ENCODE data around the gene RAC2.
A peak's percentile ranks its signal among the peaks of the same experiment; 100 is the strongest.
"Not testable (repeated sequence)": the region's sequence is repeated elsewhere in the genome, so short reads cannot be mapped to it uniquely, and the experiment has no call there.

The RAC2 gene

GRCh38 chr22:37203354-37204044 lies 40.6 kb downstream of the RAC2 start:
- no peak for DNase-seq (ENCODE audit: low read depth)

GRCh38 chr22:37202716-37203115 lies 41.4 kb downstream of the RAC2 start:
- no peak for DNase-seq (ENCODE audit: low read depth)

GRCh38 chr22:37202001-37202555 lies 42.0 kb downstream of the RAC2 start:
- DNase-seq (ENCODE audit: low read depth), result no peak

GRCh38 chr22:37201443-37201820 lies 42.6 kb downstream of the RAC2 start:
- not testable (repeated sequence) for DNase-seq (ENCODE audit: low read depth)

GRCh38 chr22:37199760-37200108 lies 44.3 kb downstream of the RAC2 start:
- no peak for DNase-seq (ENCODE audit: low read depth)

- DNase-seq (ENCODE audit: low read depth), result peak; percentile 97
Measured at GRCh38 chr22:37199103-37199759, 44.8 kb downstream of the RAC2 start.

GRCh38 chr22:37198258-37199102 lies 45.6 kb downstream of the RAC2 start:
- peak; percentile 45 for DNase-seq (ENCODE audit: low read depth)

GRCh38 chr22:37197451-37198257 lies 46.4 kb downstream of the RAC2 start:
- DNase-seq (ENCODE audit: low read depth), result no peak

GRCh38 chr22:37196539-37197450 lies 47.3 kb downstream of the RAC2 start:
- DNase-seq (ENCODE audit: low read depth), result peak; percentile 80

GRCh38 chr22:37195921-37196320 lies 48.1 kb downstream of the RAC2 start:
- no peak for DNase-seq (ENCODE audit: low read depth)

- DNase-seq (ENCODE audit: low read depth), result no peak
Measured at GRCh38 chr22:37194750-37195149, 49.3 kb downstream of the RAC2 start.

- peak; percentile 16 for DNase-seq (ENCODE audit: low read depth)
Measured at GRCh38 chr22:37193629-37194191, 50.4 kb downstream of the RAC2 start.

GRCh38 chr22:37192741-37193140 lies 51.3 kb downstream of the RAC2 start:
- DNase-seq (ENCODE audit: low read depth), result no peak

GRCh38 chr22:37192204-37192603 lies 51.9 kb downstream of the RAC2 start:
- DNase-seq (ENCODE audit: low read depth), result no peak

- no peak for DNase-seq (ENCODE audit: low read depth)
Measured at GRCh38 chr22:37190262-37190780, 53.7 kb downstream of the RAC2 start.

- no peak for DNase-seq (ENCODE audit: low read depth)
Measured at GRCh38 chr22:37188901-37189466, 55.1 kb downstream of the RAC2 start.

- DNase-seq (ENCODE audit: low read depth), result no peak
Measured at GRCh38 chr22:37187891-37188761, 55.9 kb downstream of the RAC2 start, which contains the start of gene C1QTNF6. Gene C1QTNF6 (minus strand): TSS chr22:37188247. CDS start chr22:37188213, 34 bp downstream.

GRCh38 chr22:37187552-37187890 lies 56.5 kb downstream of the RAC2 start:
- DNase-seq (ENCODE audit: low read depth), result no peak

- no peak for DNase-seq (ENCODE audit: low read depth)
Measured at GRCh38 chr22:37186997-37187522, 57.0 kb downstream of the RAC2 start.
